ENCODE results near the gene OPRL1.

GRCh38 chr20:64058536-64058935, 21.3 kb upstream of the OPRL1 start:
- TF ChIP-seq FOXP2 (optimal IDR thresholded peaks at IDR 0.05; ENCODE audit: borderline replicate concordance, extremely low read depth, extremely low read length, insufficient read depth), result no peak
- TF ChIP-seq POLR2AphosphoS5 (IDR thresholded peaks at IDR 0.05; ENCODE audit: low read depth, low read length), result no peak
- no peak for TF ChIP-seq REST (IDR thresholded peaks at IDR 0.05; ENCODE audit: insufficient read depth in 1 of 2, low read depth in 2 of 2, low read length in 2 of 2)
- no peak for TF ChIP-seq TAF1 (IDR thresholded peaks at IDR 0.05; ENCODE audit: borderline replicate concordance, insufficient read depth, low read length)
